NCI-H2196 treated with DMSO at 0.1 percent for 48 hours (cell line): ENCODE results near the gene CMTR2.
"Not testable (repeated sequence)": the region's sequence is repeated elsewhere in the genome, so short reads cannot be mapped to it uniquely, and the experiment has no call there.

Source experiments
- DNase-seq: peaks from one replicate; lab custom pipeline; 2025; ENCODE audit not compliant: unreplicated experiment; lab: John Stamatoyannopoulos, UW

Gene CMTR2, protein sequence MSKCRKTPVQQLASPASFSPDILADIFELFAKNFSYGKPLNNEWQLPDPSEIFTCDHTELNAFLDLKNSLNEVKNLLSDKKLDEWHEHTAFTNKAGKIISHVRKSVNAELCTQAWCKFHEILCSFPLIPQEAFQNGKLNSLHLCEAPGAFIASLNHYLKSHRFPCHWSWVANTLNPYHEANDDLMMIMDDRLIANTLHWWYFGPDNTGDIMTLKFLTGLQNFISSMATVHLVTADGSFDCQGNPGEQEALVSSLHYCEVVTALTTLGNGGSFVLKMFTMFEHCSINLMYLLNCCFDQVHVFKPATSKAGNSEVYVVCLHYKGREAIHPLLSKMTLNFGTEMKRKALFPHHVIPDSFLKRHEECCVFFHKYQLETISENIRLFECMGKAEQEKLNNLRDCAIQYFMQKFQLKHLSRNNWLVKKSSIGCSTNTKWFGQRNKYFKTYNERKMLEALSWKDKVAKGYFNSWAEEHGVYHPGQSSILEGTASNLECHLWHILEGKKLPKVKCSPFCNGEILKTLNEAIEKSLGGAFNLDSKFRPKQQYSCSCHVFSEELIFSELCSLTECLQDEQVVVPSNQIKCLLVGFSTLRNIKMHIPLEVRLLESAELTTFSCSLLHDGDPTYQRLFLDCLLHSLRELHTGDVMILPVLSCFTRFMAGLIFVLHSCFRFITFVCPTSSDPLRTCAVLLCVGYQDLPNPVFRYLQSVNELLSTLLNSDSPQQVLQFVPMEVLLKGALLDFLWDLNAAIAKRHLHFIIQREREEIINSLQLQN

DNA sequence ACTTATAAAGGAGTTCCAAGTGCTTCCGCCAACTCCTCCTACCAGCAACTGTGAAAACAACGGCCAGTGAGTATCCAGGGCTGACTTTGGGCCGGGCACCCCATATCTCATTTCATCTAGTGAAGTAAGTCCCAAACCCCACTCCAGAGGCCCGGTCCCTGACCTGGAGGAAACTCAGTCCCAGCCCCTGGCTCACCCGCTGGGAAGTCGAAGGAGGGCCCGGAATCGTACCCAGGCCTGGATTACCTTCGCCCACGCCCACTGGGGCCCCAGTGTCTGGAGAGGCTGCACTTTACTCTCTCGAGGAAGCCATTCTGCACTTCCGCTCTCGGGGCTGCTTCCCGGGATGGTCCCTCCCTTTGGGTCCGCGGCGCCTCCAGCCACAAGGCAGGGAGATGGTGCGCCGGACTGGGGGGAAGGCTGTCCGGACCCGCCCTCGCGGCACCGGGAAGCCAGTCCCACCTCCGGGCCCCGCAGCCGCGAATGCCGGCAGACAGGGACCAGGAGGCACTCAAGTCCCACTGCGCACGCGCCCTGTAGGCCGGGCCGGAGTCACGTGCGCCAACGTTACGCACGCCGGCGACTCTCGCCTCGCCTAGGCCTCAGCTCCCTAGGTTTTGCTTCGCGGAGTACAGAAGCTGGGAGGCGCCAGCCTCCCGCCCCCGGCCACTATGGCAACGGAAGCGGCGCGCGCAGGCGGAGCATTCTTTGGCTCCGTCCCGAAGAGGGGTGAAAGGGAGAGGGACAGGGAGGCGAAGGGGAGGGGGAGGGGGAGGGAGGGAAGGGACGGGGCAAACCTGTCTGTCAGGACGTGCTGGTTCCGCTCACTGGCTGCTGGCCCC, at the start of gene CMTR2:
CMTR2 (minus strand) TSS at position 513 of the 842 bp plus-strand sequence. CDS start 3,482 bp downstream, outside the sequence.
- DNase-seq: peak; percentile 71

DNA sequence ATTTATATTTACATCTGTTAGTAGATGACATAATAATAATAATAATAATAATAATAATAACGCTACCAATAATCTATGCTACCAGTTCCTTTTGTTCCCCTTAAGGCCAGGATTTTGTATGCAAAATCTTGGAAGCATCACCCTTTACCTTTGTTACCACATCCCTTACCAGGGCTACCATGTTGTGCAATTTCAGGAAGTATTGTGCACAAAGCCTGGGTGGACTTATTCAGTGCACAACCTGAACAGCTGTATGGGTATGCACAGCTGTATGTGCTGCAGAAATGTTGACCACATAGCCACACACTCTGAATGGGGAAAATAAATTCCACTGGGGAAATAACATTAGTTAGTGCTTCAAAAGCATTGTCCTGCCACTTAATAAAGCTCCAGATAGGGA, 49.4 kb upstream of the CMTR2 start:
- DNase-seq: no peak

DNA sequence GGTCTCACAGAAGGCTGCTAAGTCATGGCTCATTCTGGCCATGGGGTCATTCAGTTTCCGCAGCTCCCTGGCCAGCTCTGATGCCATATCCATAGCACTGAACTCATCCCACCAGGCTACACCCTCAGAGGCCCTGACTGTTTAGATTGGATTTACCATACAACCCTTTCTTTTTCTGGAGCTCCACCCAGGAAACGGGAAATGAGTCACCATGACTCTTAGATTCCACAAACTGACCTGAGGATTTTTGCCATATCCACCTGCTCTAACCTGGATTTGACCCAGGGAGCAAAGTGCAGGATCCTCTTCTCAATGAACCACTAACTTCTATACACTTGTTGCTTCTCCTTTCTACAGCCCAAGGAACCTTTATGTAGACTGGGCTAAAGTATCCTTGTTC, 49.0 kb upstream of the CMTR2 start:
- no peak for DNase-seq

DNA sequence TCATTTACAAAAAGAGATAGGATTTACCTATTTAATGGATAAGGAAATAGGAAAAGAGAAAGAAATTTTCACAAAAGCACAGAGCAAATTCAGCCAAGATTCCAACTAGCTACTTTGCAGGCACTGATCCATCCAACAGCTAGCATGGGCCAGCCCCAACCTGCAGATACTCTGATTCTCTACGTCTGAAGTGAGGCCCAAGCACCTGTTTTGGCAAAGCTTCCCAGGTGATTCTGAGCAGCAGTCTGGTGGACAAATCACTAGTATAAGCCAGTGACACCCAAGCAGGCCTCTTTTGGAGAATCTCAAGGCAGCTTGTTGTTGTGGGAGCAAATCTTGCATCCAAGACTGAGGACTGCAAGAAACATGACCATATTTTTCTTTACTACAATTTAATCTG, 48.4 kb upstream of the CMTR2 start:
- DNase-seq: no peak

DNA sequence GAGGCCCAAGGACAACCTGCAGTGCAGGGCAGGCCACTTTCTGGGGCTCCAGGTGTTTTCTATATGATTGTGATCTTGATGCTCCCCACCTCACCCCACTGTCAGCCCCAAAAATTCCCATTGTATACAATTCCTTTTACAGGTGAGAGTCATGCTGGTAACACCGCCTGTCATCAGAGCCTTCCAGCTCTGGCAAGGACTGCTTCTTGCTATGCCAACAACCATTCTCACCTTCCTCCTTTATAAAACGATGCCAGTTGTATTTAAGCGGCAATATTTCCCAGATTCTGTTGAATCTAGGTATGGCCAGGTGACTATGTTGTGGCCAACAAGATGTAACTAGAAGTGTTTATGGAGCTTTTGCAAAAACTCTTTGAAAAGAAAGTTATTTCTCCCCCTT, 38.9 kb upstream of the CMTR2 start:
- no peak for DNase-seq

DNA sequence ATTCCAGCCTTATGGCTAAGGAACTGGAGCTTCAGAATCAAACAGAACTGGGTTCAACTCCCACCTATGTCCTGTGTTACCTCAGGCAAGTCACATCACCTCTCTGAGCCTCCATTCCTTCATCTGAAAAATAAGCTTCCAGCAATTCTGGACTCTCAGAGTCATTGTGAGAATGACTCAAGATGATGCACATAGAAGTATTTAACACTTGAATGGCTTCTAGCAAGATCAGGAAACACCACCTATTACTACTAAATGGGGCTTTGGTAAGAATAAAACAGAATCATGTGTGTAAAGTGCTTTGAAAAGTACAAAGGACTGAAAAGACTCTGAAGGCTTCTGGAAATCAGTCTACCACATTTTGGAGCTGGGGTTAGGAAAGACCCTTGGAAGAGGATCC, 38.5 kb upstream of the CMTR2 start:
- DNase-seq: no peak

DNA sequence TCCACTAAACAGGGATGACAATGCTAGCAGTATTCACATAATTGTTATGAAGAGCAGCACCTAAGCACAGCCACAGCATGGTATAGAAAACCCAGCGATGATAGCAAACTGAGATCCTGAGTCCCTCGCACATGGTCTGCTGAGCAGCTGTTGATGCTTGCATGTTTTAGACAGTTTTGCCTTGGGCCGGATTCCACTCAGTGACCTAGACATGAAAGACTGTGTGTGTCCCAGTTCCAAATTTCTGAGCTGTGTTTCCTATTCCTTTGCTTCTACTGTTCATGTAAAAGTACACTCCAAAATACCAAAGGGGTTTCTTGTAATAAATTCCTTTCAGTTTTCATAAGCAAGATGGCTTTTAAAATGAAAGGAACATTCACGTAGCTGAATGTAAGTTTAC, 30.8 kb upstream of the CMTR2 start:
- no peak for DNase-seq

DNA sequence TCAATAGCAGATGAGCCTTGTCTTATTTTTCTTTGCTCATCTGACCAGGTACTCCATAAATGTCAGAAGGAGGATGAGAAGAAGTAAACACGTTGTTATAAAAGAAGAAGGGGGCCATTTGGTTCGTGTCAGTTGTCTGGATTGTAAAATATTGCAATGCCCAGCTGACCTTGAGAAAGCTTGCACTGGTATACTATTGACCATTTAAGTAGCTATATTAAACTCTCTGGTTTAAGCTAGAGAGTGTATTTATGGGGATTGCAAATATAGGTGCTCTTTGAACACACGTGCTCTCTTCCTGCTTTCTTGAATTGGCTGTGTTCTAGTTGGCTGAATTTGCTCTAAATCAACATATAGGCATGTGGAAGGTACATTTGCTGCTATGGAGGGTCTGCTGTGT, 26.1 kb upstream of the CMTR2 start:
- DNase-seq: no peak

DNA sequence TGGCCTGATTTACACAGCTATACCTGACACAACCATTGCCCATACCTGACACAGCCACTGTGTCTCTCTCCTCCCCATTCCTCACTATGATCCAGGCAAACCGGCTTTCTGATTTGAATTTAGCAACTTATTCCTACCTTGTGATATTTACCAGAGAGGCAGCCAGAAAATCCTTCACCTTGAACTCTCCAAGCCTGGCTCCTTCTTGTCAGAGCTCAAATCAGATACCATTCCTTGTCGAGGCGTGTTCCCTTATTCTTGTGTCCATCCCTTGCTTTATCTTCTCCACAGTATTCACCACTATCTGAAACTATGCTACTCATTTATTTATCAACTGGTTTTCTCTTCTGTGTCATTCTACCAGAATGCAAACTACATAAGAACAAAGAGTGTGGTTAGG, 24.4 kb upstream of the CMTR2 start:
- not testable (repeated sequence) for DNase-seq

DNA sequence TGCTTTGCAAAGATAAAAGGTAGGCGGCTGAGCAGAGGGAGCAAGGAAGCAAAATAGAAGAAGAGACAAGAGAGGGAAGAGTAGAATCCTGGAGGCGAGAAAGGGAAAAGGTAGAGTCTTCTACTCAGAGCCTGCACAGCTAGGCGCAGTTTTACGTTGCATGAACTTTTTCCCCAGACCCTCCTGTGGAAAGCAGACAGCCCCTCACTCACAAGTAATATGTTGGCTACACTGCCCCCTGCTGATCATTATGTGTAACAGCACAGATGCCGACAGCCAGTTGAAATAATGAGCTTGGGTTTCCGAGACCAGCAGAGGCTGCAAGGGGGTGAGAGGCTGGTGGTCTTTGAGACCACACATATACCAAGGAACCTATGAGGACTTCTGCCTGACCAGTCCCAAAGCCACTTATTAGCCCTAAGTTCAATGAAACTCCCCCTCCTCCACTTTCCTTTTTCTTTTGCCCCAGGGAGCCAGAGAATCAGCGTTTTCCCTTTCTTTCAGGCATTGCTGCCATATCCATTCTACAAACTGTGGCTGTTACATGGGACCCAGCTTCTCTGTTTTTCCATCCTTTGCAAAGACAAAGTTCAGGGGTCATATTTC, 22.5 kb upstream of the CMTR2 start:
- DNase-seq: no peak

DNA sequence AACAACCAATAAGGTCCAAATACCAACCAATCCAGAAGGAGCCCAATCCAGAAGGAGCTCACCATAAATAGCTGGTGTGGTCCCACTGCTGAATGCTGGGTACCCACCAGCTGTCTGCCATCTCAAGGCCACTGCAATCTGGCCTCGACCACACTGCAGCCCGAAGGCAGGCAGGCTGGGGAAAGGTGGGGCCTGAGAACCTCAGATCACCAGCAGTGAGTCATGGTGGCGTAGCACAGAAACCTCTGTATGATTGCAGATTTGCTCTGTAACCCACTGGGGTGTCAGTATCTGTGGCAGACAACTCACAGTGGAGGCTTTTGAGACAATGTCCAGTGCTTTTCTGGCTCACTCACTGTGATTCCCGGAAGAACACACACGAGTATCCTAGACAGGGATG, 14.7 kb upstream of the CMTR2 start:
- no peak for DNase-seq

DNA sequence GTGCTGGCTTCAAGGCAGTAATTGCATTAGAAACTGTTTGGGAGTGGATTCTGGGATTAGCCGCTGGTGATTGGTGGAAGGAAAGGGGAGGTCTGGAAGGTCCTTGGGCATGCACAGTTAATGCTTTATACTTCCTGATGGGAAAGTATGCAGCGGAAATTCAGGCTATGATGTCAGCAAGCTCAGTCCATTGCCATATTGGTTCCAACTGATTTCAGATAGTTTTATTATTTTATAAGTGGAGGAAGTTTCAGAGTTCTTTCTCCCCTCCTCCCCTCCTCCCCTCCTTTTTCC, 8.1 kb upstream of the CMTR2 start:
- DNase-seq: no peak

DNA sequence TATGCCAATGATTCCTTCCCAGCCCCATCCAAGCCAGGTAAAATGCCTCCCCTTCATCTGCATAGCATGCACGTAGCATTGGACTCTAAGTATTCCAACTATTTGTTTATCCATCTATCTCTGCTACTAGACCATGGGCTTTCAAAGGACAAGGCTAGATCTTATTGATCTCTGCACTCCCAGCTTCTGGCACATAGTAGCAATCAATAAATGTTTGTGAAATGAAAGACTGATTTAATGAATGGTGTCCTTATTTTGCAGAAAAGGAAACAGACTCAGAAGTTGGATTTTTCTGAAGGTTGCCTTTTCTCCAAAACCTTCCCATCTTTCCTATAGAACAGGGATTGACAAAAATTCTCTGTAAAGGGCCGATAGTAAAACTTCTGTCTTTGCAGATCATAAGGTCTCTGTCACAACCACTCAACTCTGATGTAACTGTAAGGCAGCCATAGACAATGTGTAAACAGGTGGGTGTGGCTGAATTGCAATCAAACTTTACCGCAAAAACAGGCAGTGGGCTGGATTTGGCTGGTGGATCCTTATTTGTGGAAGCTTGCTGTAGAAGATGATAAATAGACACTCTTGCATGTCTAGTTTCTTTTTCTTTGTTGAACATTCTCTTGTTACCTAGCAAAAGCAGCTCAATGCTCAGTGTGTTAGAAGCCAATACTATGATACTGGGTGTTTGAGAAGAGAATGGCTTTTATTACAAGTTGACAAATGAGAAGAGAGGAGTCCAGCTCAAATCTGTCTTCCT, 7.6 kb upstream of the CMTR2 start:
- DNase-seq: no peak

DNA sequence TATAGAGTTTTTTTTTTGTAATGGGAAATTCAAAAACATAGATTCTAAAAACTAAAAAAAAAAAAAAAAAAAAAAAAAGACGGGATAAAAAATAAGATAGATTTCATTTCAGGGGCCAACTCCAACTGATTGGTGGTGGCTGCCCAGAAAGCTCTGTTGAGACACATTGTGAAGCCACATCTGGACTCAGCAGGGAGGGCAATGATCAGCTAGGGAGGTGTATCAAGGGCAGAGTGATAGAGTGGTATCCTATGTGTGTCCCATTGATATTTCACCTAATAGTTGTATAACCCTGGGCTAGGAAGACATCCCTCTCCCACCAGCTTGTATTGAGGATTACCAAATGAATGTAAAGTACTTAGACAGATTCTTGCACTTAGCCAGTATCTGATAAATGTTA, 6.7 kb upstream of the CMTR2 start:
- DNase-seq: no peak

DNA sequence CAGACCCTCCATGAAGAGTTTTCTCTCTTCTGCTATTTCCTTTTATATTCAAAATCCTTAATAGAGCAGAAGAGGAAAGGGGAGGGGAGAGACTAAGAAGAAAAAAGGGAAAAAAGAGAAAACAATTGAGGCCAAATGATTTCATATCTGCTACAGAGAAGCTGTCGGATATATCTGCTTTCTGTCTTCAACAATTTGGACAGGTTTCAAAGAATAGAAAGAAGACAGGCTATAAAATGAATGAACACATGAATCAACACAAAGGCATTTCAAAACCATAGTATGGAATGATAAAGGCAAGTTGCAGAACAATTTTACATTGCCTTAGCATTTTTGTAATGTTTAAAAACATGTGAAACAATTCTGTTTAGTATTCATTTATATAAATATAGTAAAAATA, 4.7 kb upstream of the CMTR2 start:
- no peak for DNase-seq

DNA sequence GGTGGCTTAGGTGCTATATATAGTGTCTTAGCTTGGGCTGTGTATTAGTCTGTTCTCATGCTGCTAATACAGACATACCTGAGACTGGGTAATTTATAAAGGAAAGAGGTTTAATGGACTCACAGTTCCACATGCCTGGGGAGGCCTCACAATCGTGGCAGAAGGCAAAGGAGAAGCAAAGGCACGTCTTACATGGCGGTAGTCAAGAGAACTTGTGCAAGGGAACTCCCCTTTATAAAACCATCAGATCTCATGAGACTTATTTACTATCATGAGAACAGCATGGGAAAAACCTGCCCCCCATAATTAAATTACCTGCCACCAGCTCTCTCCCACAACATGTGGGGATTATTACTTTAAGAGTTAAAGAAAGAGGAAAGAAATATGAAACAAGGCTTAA, 2.9 kb upstream of the CMTR2 start:
- DNase-seq: not testable (repeated sequence)

DNA sequence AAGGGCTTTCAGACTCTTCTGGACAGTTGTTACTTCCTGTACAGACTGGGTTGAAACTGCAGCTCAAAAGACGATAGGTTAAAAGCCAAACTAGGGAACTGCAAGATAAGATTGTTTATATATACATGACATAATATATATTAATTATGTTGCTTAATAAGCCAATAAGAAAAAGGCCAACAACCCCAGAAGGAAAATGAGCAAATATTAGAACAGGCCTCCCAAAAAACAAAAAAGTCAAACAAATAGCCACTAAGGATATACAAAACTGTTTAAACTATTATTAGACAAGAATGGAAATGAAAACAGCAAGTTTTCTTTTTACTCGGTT, 495 bp upstream of the CMTR2 start:
- no peak for DNase-seq

DNA sequence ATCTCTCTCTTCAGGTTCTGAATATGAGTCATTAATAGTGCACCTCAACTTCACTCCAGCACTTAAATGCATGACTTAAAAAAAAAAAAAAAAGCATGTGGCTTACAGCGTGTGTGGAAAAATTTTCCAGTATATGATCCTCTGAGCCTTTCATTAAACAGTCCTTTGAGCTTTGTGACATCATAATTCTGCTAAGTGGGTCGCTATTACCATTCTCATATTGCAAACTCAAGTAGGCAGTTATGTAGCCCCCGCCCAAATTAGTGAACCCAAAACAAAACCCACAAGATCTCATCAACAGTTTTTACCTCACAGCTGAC, 672 bp downstream of the CMTR2 start:
- DNase-seq: no peak

DNA sequence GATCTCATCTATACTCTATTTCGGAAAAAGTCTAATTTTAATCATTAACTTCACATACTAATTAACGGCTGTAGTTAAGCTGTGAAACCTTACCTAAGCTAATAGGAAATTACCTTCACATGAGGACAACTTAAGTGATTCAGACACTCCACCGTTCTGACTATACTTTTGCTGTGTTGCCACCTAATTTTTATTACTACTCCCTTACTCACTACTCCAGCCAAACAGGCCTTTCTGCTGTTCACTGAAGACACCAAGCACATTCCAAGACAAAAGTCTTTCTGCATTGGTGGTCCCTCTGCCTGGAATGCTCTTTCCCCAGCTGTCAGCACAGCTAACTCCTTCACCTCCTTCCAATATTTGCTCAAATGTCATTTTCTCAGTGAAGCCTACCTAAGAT, 1.3 kb downstream of the CMTR2 start:
- no peak for DNase-seq

DNA sequence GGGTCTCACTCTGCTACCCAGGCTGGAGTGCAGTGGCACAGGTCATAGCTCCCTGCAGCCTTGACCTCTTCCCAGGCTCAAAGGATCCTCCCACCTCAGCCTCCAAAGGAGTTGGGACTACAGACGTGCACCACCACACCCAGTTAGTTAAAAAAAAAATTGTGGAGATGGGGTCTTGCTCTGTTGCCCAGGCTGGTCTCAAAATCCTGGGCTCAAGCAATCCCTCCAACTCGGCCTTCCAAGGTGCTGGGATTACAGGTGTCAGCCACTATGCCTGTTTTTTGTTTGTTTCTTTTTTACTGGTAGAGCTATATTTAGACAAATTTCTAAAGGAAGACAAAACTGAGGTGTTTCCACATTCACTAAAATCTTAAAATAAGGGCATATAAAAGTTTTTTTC, 1.7 kb downstream of the CMTR2 start:
- no peak for DNase-seq

DNA sequence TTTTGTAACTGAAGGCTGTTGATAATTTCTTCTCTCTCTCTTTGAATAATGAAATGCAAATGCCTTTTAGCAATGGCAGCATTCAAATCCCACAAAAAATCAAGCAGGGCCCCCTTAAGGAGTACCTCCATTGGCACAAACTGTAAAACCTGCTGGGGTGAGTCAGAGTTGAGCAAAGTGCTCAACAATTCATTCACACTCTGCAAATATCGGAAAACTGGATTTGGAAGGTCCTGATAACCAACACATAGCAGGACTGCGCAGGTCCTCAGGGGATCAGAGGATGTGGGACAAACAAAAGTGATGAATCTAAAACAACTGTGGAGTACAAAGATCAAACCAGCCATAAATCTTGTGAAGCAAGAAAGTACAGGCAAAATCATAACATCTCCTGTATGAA, 5.6 kb downstream of the CMTR2 start:
- DNase-seq: no peak
